Activated CD8-positive, alpha-beta memory T cell treated with anti-CD3 and anti-CD28 coated beads, Interleukin-2, amount 50 U/mL, for 1 hour (primary cell): ENCODE data around the gene SEMA4D.

ENCODE experiments used
- DNase-seq: peaks from one replicate; pipeline ENCODE4 v3.0.0-alpha.2; 2020; ENCODE audit errors: extremely low read depth

SEMA4D gene

GRCh38 chr9:89528131-89528530, 30.2 kb upstream of the SEMA4D start:
- no peak for DNase-seq

- no peak for DNase-seq
Observed at GRCh38 chr9:89527084-89527483, 29.2 kb upstream of the SEMA4D start.

GRCh38 chr9:89526667-89527066, 28.8 kb upstream of the SEMA4D start:
- no peak for DNase-seq

- no peak for DNase-seq
Observed at GRCh38 chr9:89525446-89526374, 27.8 kb upstream of the SEMA4D start.

- DNase-seq, result no peak
Observed at GRCh38 chr9:89524963-89525362, 27.1 kb upstream of the SEMA4D start.

GRCh38 chr9:89523948-89524347, 26.0 kb upstream of the SEMA4D start:
- DNase-seq, result no peak

- DNase-seq, result no peak
Observed at GRCh38 chr9:89522959-89523285, 25.0 kb upstream of the SEMA4D start.

GRCh38 chr9:89522261-89522958, 24.5 kb upstream of the SEMA4D start:
- peak; percentile 70 for DNase-seq

GRCh38 chr9:89519366-89519805, 21.5 kb upstream of the SEMA4D start:
- DNase-seq, result no peak

GRCh38 chr9:89518466-89519365, 20.8 kb upstream of the SEMA4D start:
- no peak for DNase-seq

GRCh38 chr9:89515416-89515815, 17.5 kb upstream of the SEMA4D start:
- DNase-seq, result no peak

GRCh38 chr9:89514956-89515355, 17.0 kb upstream of the SEMA4D start:
- no peak for DNase-seq

GRCh38 chr9:89514337-89514736, 16.4 kb upstream of the SEMA4D start:
- DNase-seq, result no peak

GRCh38 chr9:89513837-89514236, 15.9 kb upstream of the SEMA4D start:
- DNase-seq, result no peak

GRCh38 chr9:89512382-89512781, 14.5 kb upstream of the SEMA4D start:
- no peak for DNase-seq

- no peak for DNase-seq
Observed at GRCh38 chr9:89508951-89509615, 11.2 kb upstream of the SEMA4D start.

- DNase-seq, result no peak
Observed at GRCh38 chr9:89505911-89506310, 8.0 kb upstream of the SEMA4D start.

GRCh38 chr9:89505048-89505447, 7.1 kb upstream of the SEMA4D start:
- no peak for DNase-seq

GRCh38 chr9:89502671-89503070, 4.8 kb upstream of the SEMA4D start:
- no peak for DNase-seq

GRCh38 chr9:89502038-89502601, 4.2 kb upstream of the SEMA4D start:
- peak; percentile 69 for DNase-seq

- no peak for DNase-seq
Observed at GRCh38 chr9:89501311-89501898, 3.5 kb upstream of the SEMA4D start.
